GM23338 (cell line): ENCODE measurements around the gene LIX1. TPM values are rescaled to one million over a fixed set of nuclear protein-coding genes. Genes with fewer than 3 reads are reported as not detected.

Source experiments
- ATAC-seq: fragments of 200-7000 bp; cut with Tn5 transposase; 3 replicates; pipeline ENCODE4 v1.9.1; 2020
- DNase-seq: peaks from one replicate; pipeline ENCODE4 v3.0.0-alpha.2; 2015; ENCODE audit warnings: low spot score
- H2AFZ ChIP-seq: fragments of 200-600 bp; sonication (generic); 2 replicates; pipeline ENCODE4 v1.8.0; 2016; ENCODE audit warnings: antibody characterized with exemption, mild to moderate bottlenecking, moderate library complexity
- H3F3A ChIP-seq: fragments of 200-600 bp; sonication (generic); replicated peaks from 2 replicates; pipeline ENCODE4 v1.8.0; 2017; ENCODE audit warnings: antibody characterized with exemption, mixed run types, low read depth
- H3K27ac ChIP-seq: fragments of 200-600 bp; sonication (generic); 2 replicates; pipeline ENCODE4 v1.6.1; 2016; ENCODE audit warnings: low read depth
- H3K27me3 ChIP-seq: fragments of 200-600 bp; sonication (generic); 2 replicates; pipeline ENCODE4 v1.8.0; 2016; ENCODE audit warnings: mild to moderate bottlenecking, mixed run types, moderate library complexity; ENCODE audit not compliant: insufficient read depth
- H3K36me3 ChIP-seq: fragments of 200-600 bp; sonication (generic); 2 replicates; pipeline ENCODE4 v1.8.0; 2016; ENCODE audit warnings: mild to moderate bottlenecking; ENCODE audit not compliant: insufficient read depth
- H3K4me1 ChIP-seq: fragments of 200-600 bp; sonication (generic); 2 replicates; pipeline ENCODE4 v1.8.0; 2016; ENCODE audit warnings: mild to moderate bottlenecking, moderate library complexity; ENCODE audit not compliant: insufficient read depth
- H3K4me2 ChIP-seq: fragments of 200-600 bp; sonication (generic); 2 replicates; pipeline ENCODE4 v1.7.1; 2017; ENCODE audit warnings: mixed run types
- H3K4me3 ChIP-seq: fragments of 200-600 bp; sonication (generic); 2 replicates; pipeline ENCODE4 v1.6.1; 2016; ENCODE audit warnings: mixed run types
- H3K79me2 ChIP-seq: fragments of 200-600 bp; sonication (generic); replicated peaks from 2 replicates; pipeline ENCODE4 v1.8.0; 2017; ENCODE audit warnings: mild to moderate bottlenecking; ENCODE audit not compliant: insufficient read depth
- H3K9me2 ChIP-seq: fragments of 200-600 bp; sonication (generic); 2 replicates; pipeline ENCODE4 v1.8.0; 2017; ENCODE audit not compliant: insufficient read depth
- H4K20me1 ChIP-seq: fragments of 200-600 bp; sonication (generic); replicated peaks from 2 replicates; pipeline ENCODE4 v1.8.0; 2017; ENCODE audit warnings: mild to moderate bottlenecking; ENCODE audit not compliant: insufficient read depth
- H3K27ac Mint-ChIP-seq: 2 replicates; pipeline ENCODE4 v1.8.0; 2020; ENCODE audit warnings: inconsistent platforms, mild to moderate bottlenecking, moderate library complexity, mixed read lengths
- H3K27me3 Mint-ChIP-seq: 3 replicates; pipeline ENCODE4 v1.8.0; 2022; ENCODE audit warnings: low read depth, mild to moderate bottlenecking, moderate library complexity, mixed read lengths, inconsistent platforms; ENCODE audit not compliant: insufficient read depth, poor library complexity
- H3K36me3 Mint-ChIP-seq: 3 replicates; pipeline ENCODE4 v1.8.0; 2021; ENCODE audit warnings: low read depth, mild to moderate bottlenecking, inconsistent platforms, moderate library complexity, mixed read lengths
- H3K4me1 Mint-ChIP-seq: 3 replicates; pipeline ENCODE4 v1.8.0; 2020; ENCODE audit warnings: mild to moderate bottlenecking, inconsistent platforms, mixed read lengths
- H3K4me3 Mint-ChIP-seq: 3 replicates; pipeline ENCODE4 v1.8.0; 2021; ENCODE audit warnings: moderate library complexity, mild to moderate bottlenecking, inconsistent platforms, mixed read lengths
- H3K9me3 Mint-ChIP-seq: 3 replicates; pipeline ENCODE4 v1.8.0; 2020; ENCODE audit warnings: moderate library complexity, mild to moderate bottlenecking, inconsistent platforms, mixed read lengths
- CREB1 ChIP-seq: fragments of 250-450 bp; sonication (Bioruptor Pico); IDR thresholded peaks from 2 replicates; pipeline ENCODE4 v1.5.0; 2020; ENCODE audit warnings: low read depth, mild to moderate bottlenecking, moderate library complexity
- CTCF ChIP-seq, 2 experiments: fragments of 200-600 bp in 1 of 2; sonication (generic) in 1 of 2; conservative IDR thresholded peaks; 2 replicates each; pipeline versions ENCODE4 v1.5.1 to v1.6.1; 2016 to 2017; ENCODE audit warnings: antibody characterized with exemption in 2 of 2, low read depth in 2 of 2, mild to moderate bottlenecking in 2 of 2, moderate library complexity in 1 of 2
- ETS1 ChIP-seq: IDR thresholded peaks from 2 replicates; pipeline ENCODE4 v1.6.1; 2016; ENCODE audit warnings: antibody characterized with exemption
- EZH2phosphoT487 ChIP-seq: fragments of 200-600 bp; sonication (generic); IDR thresholded peaks from one replicate; pipeline ENCODE4 v1.8.1; 2018; ENCODE audit warnings: antibody characterized with exemption; ENCODE audit not compliant: unreplicated experiment
- POLR2AphosphoS5 ChIP-seq: IDR thresholded peaks from 2 replicates; pipeline ENCODE4 v1.6.1; 2016; ENCODE audit warnings: antibody characterized with exemption, low read depth
- REST ChIP-seq: IDR thresholded peaks from one replicate; pipeline ENCODE4 v1.6.1; 2018; ENCODE audit warnings: antibody characterized with exemption; ENCODE audit not compliant: unreplicated experiment
- STAT1 ChIP-seq: IDR thresholded peaks from one replicate; pipeline ENCODE4 v1.6.1; 2016; ENCODE audit warnings: antibody characterized with exemption; ENCODE audit not compliant: unreplicated experiment
- ZNF114 ChIP-seq: fragments of 250-450 bp; sonication (Bioruptor Pico); IDR thresholded peaks from 2 replicates; pipeline ENCODE4 v1.5.0; 2020; ENCODE audit warnings: mild to moderate bottlenecking, moderate library complexity
- ZNF331 ChIP-seq: fragments of 250-450 bp; sonication (Bioruptor Pico); IDR thresholded peaks from 2 replicates; pipeline ENCODE4 v1.5.0; 2020; ENCODE audit warnings: low read depth, mild to moderate bottlenecking, moderate library complexity
- polyA plus RNA-seq: library from polyadenylated mRNA; unstranded; fragments of >200 nt; fragmentation: Nextera tagmentation; extraction: Ambion mirVana; gene quantifications from 2 replicates; pipeline ENCODE4 v1.2.1, GENCODE V29; 2016
- total RNA-seq: library from RNA; depleted of rRNA; stranded (reverse); fragments of >200 nt; shearing (Covaris generic); gene quantifications from 2 replicates; pipeline ENCODE4 v1.2.3, GENCODE V29; 2014

The LIX1 gene
- total and polyA plus RNA-seq, 2 experiments from 2014 or later = 0.13 TPM; not detected in 1

- TF ChIP-seq REST = no peak
- TF ChIP-seq ZNF114 (CRISPR knock-in tag) = no peak
- no peak for TF ChIP-seq EZH2phosphoT487
- no peak for TF ChIP-seq ETS1
- no peak for TF ChIP-seq STAT1
- no peak for TF ChIP-seq ZNF331 (CRISPR knock-in tag)
- TF ChIP-seq CREB1 = no peak
Measured at GRCh38 chr5:97150401-97150800, 8.0 kb upstream of the LIX1 start (continued).

GRCh38 chr5:97149709-97150108, 7.3 kb upstream of the LIX1 start:
- Histone ChIP-seq H3K79me2 (no peaks in the 10 kb centered on the region), H3K4me2 (no peak overlapping the region), H4K20me1 (no peaks in the 10 kb centered on the region), H3K27ac (no peak overlapping the region), H3K9me2 (no peaks in the 10 kb centered on the region), H3K36me3 (no peaks in the 10 kb centered on the region), H3K4me1 (0 out of 2 replicates have a peak, but pooled peaks cover 3% of the 10 kb centered on the region), H3F3A (no peaks in the 10 kb centered on the region), H3K4me3 (no peak overlapping the region), H3K27me3 (no peaks in the 10 kb centered on the region), H2AFZ (no peak overlapping the region)
- Mint-ChIP-seq H3K27ac (no peak overlapping the region), H3K27me3 (no peaks in the 10 kb centered on the region), H3K4me3 (no peak overlapping the region), H3K9me3 (no peaks in the 10 kb centered on the region), H3K36me3 (no peaks in the 10 kb centered on the region), H3K4me1 (peaks cover 5% of the 10 kb centered on the region; the same call in 2 of the 3 replicates)
- ATAC-seq (no peak), DNase-seq (no peak)
- TF ChIP-seq POLR2AphosphoS5 = no peak
- TF ChIP-seq EZH2phosphoT487 = no peak
- TF ChIP-seq CTCF (conservative IDR thresholded peaks at IDR 0.05; ENCODE audit: low read depth in 2 of 2) = no peak
- TF ChIP-seq ZNF331 (CRISPR knock-in tag) = no peak
- no peak for TF ChIP-seq REST
